Measurements from ENCODE around the gene MKS1. TPM values are rescaled to one million over a fixed set of nuclear protein-coding genes. Genes with fewer than 3 reads are reported as not detected.

Gene MKS1
- total and polyA plus RNA-seq, 7 donors: 4.2 to 6.9 (median 5.5) TPM

DNA sequence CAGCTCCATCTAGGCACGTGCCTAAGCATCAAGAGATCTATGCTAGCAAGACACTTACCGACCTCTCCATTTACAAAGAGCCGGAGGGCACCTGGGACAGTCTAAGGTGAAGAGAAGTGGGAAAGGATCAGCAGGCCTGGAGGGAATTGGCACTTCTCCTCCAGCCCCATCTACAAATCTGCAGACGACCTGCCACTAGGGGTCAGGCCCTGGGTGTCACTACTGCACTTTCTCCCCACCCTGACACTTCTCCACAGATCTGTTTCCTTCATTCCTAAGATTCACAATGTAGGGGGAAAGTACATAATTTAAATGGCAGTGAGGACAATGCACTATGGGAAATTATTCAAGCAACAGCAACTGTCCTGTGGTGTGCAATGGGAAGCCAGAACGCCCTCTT is 8.1 kb downstream of the MKS1 start:
- H3K27me3 ChIP-seq (ENCODE audit: insufficient read depth in 3 of 3, low read length in 2 of 3): no peaks in the 10 kb centered on the region
- ATAC-seq (no peak), DNase-seq (no peak)
- TF ChIP-seq CTCF (IDR thresholded peaks at IDR 0.05): no peak
- H3K36me3 ChIP-seq (ENCODE audit: insufficient read depth in 1 of 2, low read depth in 1 of 2): peaks cover 16 to 96% of the 10 kb centered on the region in 2 donors
- intact Hi-C loops (cut with DNase I): no loop called here
- H3K27ac ChIP-seq: no peak overlapping the region
- WGBS, 3 donors: 81 to 84% (median 82%) methylated on average over 5 of the region's 5 CpGs
- H3K4me3 ChIP-seq: no peak overlapping the region
- H3K9me3 ChIP-seq: no peaks in the 10 kb centered on the region
- H3K4me1 ChIP-seq: no peaks in the 10 kb centered on the region

- DNase-seq: no peak
- H3K4me3 ChIP-seq: no peak overlapping the region
These were observed 10.7 kb downstream of the MKS1 start for GRCh38 chr17:58208344-58208743.

DNA sequence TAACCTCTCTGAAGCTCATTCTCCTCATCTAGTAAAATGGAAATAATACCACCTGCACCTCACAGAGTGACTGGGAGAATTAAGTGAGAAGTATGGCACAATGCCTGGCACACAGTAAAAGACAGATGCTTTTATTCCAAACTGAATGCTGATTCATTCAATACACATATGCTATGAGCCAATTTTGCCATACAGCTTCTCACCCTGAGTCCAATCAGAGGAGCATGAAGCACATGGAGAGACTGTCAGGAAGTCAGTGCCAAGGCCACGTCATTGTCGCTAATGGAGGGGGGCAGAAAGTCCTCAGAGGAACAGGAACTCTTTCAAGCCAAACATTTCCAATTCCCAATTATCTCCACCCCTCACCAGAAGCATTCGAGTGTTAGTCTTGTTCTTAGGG is 11.6 kb downstream of the MKS1 start:
- Histone ChIP-seq H3K27me3 (ENCODE audit: insufficient read depth in 3 of 3, low read length in 2 of 3) (no peaks in the 10 kb centered on the region), H3K36me3 (ENCODE audit: insufficient read depth in 1 of 2, low read depth in 1 of 2) (peaks cover 13 to 70% of the 10 kb centered on the region in 2 donors), H3K4me3 (no peak overlapping the region), H3K9me3 (no peaks in the 10 kb centered on the region), H3K4me1 (no peaks in the 10 kb centered on the region), H3K27ac (no peak overlapping the region)
- no peak for TF ChIP-seq CTCF (IDR thresholded peaks at IDR 0.05)
- no peak for ATAC-seq
- 69 to 85% (median 77%) methylated on average over 3 of the region's 3 CpGs for WGBS, 3 donors
- no peak for DNase-seq
- intact Hi-C loops (cut with DNase I): no loop called here

More at GRCh38 chr17:58208344-58208743, 10.7 kb downstream of the MKS1 start:
- no peaks in the 10 kb centered on the region for H3K9me3 ChIP-seq
- H3K4me1 ChIP-seq: no peaks in the 10 kb centered on the region
- no peaks in the 10 kb centered on the region for H3K27me3 ChIP-seq (ENCODE audit: insufficient read depth in 3 of 3, low read length in 2 of 3)
- WGBS, 3 donors: 91 to 95% (median 93%) methylated on average over 4 to 5 of the region's 5 CpGs
- no peak for TF ChIP-seq CTCF (IDR thresholded peaks at IDR 0.05)
- ATAC-seq: no peak
- H3K27ac ChIP-seq: no peak overlapping the region
- peaks cover 16 to 79% of the 10 kb centered on the region in 2 donors for H3K36me3 ChIP-seq (ENCODE audit: insufficient read depth in 1 of 2, low read depth in 1 of 2)
- intact Hi-C loops (cut with DNase I): no loop called here

DNA sequence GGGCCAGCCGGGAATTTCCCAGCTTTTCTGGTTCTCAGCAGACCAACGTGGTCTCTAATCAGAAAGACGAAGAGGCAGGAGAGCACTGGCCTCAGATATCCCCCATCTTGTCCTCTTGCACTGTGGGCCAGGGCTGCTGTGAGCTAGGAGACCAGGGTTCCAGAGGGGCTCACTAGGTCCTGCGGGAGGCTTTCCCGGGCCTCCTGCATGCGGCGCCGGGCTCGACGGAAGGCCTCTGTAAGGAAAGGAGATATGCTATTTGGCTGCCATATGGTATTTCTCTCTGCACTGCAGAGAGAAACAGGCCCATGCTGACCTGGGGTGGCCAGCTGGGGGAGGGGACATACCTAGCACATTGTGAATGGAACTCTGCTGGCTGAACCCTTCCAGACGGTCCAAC is 13.1 kb downstream of the MKS1 start:
- Histone ChIP-seq H3K27me3 (ENCODE audit: insufficient read depth in 3 of 3, low read length in 2 of 3) (no peaks in the 10 kb centered on the region), H3K27ac (no peak overlapping the region), H3K4me3 (no peak overlapping the region), H3K9me3 (no peaks in the 10 kb centered on the region), H3K4me1 (no peaks in the 10 kb centered on the region), H3K36me3 (ENCODE audit: insufficient read depth in 1 of 2, low read depth in 1 of 2) (peaks cover 13 to 55% of the 10 kb centered on the region in 2 donors)
- intact Hi-C loops (cut with DNase I): no loop called here
- no peak for TF ChIP-seq CTCF (IDR thresholded peaks at IDR 0.05)
- DNase-seq (no peak), ATAC-seq (no peak)
- WGBS, 3 donors: 88 to 91% (median 89%) methylated on average over 11 of the region's 11 CpGs

DNA sequence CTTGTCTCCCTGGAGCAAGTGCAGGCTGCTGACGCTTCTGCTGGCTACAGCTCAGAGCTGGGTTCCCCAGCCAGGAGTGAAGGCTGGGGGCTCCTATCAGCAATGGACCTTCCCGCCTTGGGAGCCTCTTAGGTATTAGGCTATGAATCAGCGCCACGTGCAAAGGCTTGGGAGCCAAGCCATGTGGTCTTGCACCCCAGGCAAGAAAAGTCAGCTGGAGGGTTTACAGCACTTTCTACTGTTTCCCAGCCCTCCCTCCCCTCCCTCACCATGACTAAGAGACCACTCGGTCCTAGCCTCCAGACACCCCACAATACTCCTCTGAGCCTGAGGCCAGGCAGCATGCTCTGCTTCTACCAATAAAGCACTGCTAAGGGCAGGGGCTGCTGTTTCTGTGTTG is 14.3 kb downstream of the MKS1 start:
- Histone ChIP-seq H3K27me3 (ENCODE audit: insufficient read depth in 3 of 3, low read length in 2 of 3) (no peaks in the 10 kb centered on the region), H3K4me3 (no peak overlapping the region), H3K9me3 (no peaks in the 10 kb centered on the region), H3K27ac (no peak overlapping the region), H3K4me1 (no peaks in the 10 kb centered on the region), H3K36me3 (ENCODE audit: insufficient read depth in 1 of 2, low read depth in 1 of 2) (peaks cover 5 to 44% of the 10 kb centered on the region in 2 donors)
- TF ChIP-seq CTCF (IDR thresholded peaks at IDR 0.05): no peak
- WGBS, 3 donors: 73 to 86% (median 84%) methylated on average over 2 to 5 of the region's 5 CpGs
- DNase-seq (no peak), ATAC-seq (no peak)
- intact Hi-C loops (cut with DNase I): no loop called here
